HL-60/S4 treated with phorbol 12-myristate 13-acetate at 8.2 ng/mL for 4 days and 3 days (cell line): ENCODE data around the gene SS18.
"Not testable (repeated sequence)": the region's sequence is repeated elsewhere in the genome, so short reads cannot be mapped to it uniquely, and the experiment has no call there.

Experiments
- in situ Hi-C: fragments of 300-500 bp; cut with MboI; formaldehyde crosslinking; loops from 2 replicates; pipeline ENCODE4 v1.15.0; 2022; ENCODE audit warnings: low sequenced_read_pairs

SS18 gene, protein sequence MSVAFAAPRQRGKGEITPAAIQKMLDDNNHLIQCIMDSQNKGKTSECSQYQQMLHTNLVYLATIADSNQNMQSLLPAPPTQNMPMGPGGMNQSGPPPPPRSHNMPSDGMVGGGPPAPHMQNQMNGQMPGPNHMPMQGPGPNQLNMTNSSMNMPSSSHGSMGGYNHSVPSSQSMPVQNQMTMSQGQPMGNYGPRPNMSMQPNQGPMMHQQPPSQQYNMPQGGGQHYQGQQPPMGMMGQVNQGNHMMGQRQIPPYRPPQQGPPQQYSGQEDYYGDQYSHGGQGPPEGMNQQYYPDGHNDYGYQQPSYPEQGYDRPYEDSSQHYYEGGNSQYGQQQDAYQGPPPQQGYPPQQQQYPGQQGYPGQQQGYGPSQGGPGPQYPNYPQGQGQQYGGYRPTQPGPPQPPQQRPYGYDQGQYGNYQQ

DNA sequence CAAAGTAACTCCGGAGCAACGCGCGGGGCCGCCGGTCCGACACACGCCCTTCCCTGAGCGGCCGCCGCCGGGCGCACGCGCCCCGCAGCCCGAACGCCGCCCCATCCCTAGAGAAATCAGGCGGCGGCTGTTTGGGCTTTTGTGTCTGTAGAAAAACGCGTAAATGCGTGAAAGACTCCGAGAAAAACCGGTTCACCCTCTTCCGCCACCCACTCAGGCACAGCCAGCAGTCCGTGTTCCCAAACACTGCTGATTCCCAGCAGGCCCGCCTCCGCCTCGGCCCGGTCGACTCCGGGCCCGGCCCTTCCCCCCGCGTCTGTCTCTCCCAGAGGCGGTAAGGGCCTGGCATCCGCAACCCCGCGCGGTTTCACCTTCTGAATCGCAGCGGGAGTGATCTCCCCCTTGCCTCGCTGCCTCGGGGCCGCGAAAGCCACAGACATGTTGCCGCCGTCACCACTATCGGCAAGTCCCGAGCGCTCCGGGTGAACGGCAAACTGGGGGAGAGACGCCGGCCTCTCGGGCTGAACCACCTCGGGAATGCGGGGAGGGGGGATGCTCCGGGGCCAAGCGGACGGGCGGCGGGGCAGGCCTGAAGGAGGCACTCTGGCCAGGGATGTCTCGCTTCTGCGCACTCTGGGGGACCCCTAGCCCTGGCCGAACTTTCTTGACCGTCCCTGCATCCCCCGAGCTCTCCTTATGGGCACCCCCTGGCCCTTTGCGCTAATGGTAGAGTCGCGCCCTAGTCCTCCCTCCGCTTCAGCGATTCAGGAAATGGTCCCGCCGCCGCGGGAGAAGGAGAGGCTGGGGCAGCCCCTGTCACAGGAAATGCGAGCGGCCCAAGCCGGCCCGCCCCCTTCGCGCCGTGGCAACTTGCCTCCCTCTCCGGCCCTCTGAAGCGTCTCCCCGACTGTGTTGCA is at the start of gene SS18:
Gene SS18, minus strand, starts transcription at position 484 of the 917 bp plus-strand sequence. Its CDS starts 44 bp downstream, at position 440.
- in situ Hi-C loops: no loop called here

DNA sequence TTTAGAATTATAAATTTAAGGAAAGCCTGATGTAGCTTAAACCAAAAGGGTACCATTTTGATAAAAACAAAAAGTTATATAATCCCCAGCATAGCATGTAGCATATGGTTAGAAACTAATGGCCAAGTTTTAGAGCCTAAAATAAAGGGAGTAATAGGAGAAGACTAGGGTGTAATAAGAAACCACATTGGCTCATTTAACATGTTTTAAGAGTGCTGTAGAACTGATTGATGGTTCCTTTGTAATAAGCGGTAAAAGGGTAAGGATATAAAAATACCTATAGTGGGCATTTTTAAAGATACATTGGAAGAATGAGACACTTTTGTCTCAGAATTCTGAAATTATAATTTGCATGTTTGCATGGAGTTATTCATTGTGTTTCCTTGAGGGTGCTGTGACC is 45.1 kb upstream of the SS18 start:
- in situ Hi-C loops: no loop called here

DNA sequence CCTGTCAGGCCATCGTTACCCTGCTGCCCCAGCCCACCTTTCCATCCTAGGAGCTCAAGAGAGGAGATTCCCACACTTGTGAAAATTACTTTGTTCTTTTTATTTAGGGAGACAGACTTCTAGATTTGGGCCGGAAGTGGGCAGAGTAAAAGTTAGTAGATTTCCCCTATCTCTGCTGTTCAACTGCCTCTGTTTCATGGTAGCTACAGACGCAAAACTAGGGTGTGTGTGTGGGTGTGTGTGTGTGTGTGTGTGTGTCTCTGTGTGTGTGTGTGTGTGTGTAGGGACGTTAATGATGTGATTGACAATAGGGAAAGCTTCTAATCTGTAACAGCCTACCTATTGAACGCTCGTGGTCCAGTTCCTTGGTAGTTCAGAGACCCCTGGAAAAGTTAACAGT is 43.7 kb upstream of the SS18 start:
- in situ Hi-C loops: no loop called here

DNA sequence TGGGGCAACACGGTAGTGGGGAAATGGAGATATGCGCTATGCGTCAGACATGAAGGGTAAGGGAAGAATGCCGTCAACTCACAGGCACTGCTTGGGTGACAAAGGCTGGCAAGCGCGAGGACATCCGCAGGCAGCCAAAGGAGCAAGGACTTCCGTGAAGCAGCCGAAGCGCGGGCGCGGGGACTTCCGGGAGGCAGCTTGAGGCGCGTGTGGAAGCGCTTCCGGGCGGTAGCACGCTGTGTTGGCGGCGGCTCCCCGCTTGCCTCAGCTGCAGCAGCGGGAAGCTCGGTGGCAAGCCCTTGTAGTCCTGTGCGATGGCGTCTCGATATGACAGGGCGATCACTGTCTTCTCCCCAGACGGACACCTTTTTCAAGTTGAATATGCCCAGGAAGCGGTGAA is 43.2 kb upstream of the SS18 start, which contains the start of gene PSMA8:
Gene PSMA8, plus strand, starts transcription at position 218 of the 400 bp plus-strand sequence. Its CDS starts 97 bp downstream, at position 315.
- in situ Hi-C loops: no loop called here

DNA sequence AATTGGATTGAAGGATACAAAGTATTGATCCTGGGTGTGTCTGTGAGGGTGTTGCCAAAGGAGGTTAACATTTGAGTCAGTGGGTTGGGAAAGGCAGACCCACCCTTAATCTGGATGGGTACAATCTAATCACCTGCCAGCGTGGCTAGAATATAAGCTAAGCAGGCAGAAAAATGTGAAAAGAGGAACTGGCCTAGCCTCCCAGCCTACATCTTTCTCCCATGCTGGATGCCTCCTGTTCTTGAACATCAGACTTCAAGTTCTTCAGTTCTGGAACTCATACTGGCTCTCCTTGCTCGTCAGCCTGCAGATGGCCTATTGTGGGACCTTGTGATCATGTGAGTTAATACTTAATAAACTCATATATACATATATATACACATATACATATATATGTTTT is 37.8 kb upstream of the SS18 start:
- in situ Hi-C loops: not testable (repeated sequence)

DNA sequence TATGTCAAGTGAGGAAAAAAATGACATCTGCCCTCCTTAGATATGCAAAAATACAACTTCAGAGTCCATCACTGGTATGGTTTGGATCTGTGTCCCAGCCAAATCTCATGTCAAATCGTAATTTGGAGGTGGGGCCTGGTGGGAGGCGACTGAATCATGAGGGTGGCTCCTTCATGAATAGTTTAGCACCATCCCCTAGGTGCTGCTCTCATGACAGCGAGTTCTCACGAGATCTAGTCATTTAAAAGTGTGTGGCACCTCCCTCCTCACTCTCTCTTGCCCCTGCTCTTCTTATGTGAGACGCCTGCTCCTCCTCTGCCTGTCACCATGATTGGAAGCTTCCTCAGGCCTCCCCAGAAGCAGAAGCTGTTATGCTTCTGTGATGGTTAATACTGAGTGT is 37.4 kb upstream of the SS18 start:
- in situ Hi-C loops: no loop called here

DNA sequence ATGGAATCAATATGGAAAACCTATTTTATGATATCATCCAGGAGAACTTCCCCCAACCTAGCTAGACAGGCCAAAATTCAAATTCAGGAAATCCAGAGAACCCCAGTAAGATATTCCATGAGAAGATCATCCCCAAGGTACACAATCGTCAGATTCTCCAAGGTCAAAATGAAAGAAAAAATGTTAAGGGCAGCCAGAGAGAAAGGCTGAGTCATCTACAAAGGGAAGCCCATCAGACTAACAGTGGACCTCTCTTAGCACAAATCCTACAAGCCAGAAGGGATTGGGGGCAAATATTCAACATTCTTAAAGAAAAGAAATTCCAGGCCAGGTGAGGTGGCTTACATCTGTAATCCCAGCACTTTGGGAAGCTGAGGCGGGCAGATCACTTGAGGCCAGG is 31.6 kb upstream of the SS18 start:
- in situ Hi-C loops: not testable (repeated sequence)

DNA sequence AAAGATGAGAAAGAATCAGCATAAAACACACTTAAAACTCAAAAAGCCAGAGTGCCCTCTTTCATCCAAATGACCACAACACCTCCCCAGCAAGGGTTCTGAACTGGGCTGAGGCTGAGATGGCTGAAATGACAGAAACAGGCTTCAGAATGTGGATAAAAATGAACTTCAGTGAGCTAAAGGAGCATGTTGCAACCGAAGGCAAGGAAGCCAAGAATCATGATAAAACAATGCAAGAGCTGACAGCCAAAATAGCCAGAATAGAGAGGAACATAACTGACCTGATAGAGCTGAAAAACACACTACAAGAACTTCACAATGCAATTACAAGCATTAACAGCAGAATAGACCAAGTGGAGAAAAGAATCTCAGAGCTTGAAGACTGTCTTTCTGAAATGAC is 31.1 kb upstream of the SS18 start:
- in situ Hi-C loops: no loop called here

DNA sequence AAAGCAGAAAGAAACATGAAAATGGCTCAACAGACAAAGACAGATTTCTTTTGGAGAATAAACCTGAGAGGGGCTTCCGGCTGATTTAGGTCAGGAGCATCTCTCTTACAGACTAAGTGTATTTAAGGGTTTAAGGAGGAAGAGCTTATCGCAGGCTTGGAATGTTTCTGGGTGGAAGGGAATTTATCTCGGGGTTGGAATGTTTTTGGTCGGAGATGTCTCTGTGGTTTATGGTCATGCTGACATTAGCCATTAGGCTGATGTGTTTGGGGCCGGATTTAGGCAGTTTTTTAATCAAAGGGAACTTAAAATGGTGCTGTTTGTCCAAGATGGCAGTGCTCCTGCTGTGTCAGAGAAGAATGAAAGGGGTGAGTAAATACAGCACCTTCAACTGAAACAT is 28.8 kb upstream of the SS18 start:
- in situ Hi-C loops: no loop called here

DNA sequence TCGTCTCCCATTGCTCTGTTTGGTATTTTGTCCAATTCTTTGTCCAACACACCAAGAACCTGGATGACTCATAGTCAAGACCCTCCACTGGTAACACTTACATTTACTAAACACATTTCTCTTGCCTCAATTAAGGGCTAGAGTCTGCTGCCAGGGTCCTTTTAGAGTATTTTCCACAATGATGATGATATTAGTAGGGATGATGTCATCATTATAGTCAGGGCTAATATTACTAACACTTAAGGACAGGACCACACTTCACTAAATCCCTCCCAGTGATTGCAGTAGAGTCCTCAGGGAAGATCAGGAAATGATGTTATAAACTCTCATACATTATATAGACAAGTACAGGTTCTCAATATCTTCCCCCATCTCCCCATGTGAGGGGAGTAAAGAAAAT is 13.6 kb upstream of the SS18 start:
- in situ Hi-C loops: no loop called here

DNA sequence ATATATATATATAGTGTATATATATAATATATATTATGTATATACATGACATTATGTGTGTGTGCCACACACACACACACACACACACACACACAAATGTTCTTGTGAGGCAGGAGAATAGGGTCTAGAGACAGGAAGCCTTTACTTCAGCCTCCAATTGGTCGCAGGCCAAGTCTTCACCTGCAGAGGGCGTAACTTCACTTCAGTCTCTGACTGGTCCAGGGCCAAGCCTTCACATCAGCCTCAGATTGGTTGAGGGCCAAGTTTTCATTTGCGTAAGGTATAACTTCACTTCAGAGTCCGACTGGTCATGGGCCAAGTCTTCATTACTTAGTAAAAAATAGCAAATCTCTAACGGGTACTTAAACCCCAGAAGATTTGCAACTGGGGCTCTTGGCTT is 13.2 kb upstream of the SS18 start:
- in situ Hi-C loops: no loop called here

DNA sequence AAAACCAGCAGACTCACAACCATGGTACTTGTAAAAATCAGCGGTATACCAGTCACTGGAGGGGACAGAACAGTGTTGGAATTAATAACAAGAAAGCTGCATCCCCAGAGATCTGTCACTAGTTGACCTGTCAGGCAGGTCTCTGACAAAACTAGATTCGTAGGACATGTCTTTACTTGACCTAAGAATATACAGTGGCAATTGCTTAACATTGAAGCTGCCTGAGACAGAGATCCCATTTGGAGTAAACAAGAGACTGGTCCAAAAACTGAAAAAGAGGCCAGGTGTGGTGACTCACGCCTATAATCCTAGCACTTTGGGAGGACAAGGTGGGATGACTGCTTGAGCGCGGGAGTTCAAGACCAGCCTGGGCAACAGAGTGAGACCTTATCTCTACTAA is 7.2 kb upstream of the SS18 start:
- in situ Hi-C loops: no loop called here

DNA sequence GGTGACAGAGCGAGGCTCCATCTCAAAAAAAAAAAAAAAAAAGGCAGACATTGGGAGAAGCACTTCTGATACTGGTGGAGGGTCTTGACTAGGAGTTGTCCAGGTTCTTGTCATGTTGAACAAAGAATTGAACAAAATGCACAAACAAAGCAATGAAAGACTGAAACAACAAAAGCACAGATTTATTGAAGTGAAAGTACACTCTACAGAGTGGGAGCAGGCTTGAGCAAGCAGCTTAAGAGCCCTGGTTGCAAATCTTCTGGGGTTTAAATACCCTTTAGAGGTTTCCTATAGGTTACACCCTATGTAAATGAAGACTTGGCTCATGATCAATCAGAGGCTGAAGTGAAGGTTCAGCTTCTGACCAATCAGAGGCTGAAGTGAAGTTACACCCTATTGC is 6.4 kb upstream of the SS18 start:
- in situ Hi-C loops: no loop called here

DNA sequence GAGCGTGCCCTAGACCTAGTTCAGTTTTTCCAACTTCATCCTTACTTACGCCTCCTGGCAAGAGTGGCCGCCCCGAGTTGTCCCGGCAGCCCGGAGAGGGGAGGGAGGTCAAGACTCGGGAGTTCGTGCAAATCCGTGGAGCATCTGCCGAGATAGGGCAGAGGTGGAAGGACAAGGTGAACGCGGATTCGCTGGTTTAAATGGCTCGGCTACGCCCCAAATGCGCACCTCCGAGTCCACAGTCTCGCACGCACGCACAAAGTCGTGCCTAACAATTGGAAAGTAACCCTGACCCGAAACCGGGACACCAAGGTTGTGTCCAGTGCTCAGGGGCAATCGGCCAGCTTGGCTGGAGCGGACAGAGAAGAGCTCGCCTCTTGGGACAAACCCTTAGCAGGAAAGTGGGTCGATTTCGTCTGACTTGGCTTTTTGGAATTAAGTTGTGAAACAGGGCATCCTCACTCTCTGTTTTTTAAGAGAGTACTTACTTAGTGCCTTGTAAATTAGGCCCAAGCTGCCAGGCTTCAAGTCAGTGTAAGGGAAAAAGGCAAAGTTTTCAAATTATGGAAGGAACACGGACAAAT is 726 bp upstream of the SS18 start:
- in situ Hi-C loops: no loop called here

DNA sequence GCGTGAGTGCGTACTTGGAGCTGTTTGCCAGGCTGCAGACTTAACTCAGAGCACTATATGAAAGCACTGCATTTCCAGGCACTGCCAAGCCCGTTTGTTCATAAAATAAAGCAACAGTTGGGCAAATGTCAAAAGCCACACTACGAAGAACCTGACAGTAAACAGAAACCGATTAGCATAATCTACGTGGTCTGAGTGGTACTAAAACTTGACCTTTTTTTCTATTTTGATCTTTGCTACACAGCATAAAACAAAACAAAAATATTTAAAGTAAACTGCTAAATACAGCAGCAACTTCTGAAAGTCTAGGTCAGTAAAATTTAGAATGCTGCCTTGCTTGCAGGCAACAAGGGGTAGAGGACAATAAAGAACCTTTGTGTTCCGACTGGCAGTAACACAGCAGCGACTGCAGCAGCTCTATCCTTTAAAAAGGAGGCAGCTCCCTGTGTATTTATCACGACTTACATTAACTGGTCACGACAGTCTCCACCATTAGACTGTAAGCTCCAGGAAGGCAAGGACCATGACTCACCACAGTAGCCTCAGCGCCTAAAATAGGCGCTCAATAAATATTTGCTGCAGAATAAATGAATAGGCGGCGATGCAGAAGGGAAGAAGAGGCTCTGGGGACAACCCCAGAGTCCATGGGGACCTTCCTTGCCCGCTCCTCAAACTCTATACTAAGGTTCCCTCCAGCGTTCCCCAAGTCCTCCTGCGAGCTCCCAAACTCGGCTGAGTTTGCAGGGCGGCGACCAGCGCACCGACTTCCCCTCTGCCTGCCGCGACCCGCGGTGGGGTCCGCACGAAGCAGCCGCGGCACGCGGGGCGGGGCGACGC is 902 bp downstream of the SS18 start:
- in situ Hi-C loops: no loop called here

DNA sequence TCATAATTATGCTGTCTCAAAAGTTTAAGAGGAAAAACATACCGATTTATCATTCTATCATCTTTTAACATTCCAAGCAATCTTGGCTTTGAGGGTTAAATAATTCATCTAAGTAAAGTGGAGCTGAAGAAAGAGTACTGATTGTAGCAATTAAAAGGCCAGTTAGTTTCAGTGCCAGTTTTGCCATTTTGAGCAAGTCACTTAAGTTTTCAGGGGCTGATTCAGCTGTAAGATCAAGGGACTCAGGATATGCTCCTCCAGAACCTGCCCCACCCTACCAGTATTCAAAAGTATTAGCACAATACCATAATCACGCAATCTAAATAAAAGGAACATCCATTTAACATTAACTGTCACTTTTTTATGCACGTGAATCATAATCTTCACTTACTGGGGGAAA is 1.9 kb downstream of the SS18 start:
- in situ Hi-C loops: no loop called here

DNA sequence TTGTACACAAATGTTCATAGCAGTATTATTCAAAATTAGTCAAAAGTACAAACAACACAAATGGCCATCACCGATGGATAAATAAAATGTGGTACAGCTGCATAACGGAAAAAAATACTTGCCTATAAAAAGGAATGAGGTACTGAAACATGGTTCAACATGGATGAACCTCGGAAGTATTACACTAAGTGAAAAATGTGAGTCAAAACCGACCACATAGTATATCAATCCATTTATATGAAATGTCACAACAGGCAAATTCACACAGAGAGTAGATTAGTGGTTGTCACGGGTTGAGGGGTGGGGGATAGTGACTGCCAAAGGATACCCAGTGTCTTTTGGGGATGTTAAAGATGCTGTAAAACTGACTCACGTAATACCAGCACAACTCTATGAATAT is 3.5 kb downstream of the SS18 start:
- in situ Hi-C loops: no loop called here

DNA sequence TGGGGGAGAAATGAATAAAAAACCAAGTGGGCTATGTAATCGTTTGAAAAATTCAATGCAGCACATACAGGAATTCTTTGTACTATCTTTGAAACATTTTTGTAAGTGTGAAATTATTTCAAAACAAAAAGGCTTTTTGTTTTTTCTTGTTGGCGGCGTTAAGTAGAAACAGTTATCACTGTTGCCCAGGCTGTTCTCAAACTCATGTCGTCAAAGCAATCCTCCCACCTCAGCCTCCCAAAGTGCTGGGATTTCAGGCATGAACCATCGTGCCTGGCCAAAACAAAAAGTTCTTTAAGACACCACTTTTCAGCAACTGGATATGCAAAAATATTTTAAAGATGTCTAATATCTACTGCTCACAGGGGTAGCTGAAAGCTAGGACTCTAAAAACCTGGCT is 5.4 kb downstream of the SS18 start:
- in situ Hi-C loops: no loop called here

DNA sequence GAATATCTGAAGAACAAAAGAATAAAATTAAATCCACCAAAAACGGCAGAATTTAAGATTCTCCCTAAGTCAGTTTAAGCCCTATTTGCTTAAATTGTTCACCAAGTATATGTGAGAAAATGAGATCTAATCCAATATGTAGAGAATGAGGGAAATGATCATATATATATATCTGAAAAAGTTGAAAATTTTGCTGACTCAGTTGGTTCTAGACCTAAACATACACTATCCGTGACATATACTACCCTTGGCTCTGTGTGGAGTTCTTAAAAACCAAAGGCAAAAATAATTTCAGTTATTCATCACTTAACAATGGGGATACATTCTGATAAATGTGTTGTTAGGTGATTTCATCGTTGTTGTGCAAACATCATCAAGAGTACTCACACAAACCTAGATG is 7.3 kb downstream of the SS18 start:
- in situ Hi-C loops: no loop called here

DNA sequence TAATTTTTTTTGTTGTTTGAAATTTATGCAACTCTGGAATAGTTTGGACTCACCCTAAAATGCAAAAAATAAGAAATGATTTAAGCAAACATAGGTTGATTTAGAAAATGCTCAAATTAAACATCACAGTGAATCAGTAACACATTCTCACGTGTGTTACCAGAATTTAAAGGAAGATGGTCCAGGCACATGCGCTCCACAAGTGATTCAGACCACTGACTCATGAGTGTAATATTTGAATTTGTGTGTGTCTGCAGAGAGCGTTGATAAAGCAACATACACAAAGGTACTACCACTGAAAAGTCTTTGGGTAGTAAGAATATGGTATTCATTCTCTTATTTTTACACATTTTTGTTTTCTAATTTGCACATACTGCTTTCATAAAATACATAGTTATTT is 7.9 kb downstream of the SS18 start:
- in situ Hi-C loops: no loop called here

DNA sequence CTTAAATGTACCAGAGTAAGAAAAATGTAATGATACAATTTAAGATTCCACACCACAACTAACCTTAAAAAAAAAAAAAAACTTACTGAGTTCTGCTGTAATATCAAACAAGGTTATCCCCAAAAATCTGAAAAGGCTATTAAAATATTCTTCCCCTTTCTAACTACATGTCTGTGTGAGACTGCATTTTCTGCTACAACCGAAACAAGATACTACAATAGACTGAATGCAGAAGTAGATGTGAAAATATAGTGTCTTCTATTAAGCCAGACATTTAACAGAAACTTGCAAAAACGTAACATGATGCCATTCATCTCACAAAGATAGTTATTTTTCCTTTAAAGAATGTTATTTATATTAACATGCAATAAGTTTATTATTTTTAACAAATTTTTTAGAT is 16.2 kb downstream of the SS18 start:
- in situ Hi-C loops: no loop called here
